Esophagus squamous epithelium (tissue), 4 donors: ENCODE data around the gene ZNF628.

Experiments used
- CTCF ChIP-seq, 6 experiments: fragments of 450-650 bp in 4 of 6; fragments of 200-600 bp in 2 of 6; sonication (generic) in 2 of 6; IDR thresholded peaks; one replicate each; pipeline ENCODE4 v1.5.1; 2016 to 2019; ENCODE audit warnings: antibody characterized with exemption in 6 of 6, mild to moderate bottlenecking in 4 of 6, moderate library complexity in 4 of 6
- POLR2A ChIP-seq, 4 donors: fragments of 450-650 bp; IDR thresholded peaks; one replicate each; pipeline ENCODE4 v1.6.1; 2017; ENCODE audit warnings: antibody characterized with exemption in 4 of 4, mild to moderate bottlenecking in 4 of 4, moderate library complexity in 3 of 4

- no peak for TF ChIP-seq CTCF (IDR thresholded peaks at IDR 0.05)
- TF ChIP-seq POLR2A (IDR thresholded peaks at IDR 0.05): no peak
Measured at GRCh38 chr19:55464039-55464661, 12.3 kb upstream of the ZNF628 start.
